Heart left ventricle (tissue), 16 donors: ENCODE measurements around the gene SHTN1. TPM values are rescaled to one million over a fixed set of nuclear protein-coding genes. Genes with fewer than 3 reads are reported as not detected.

Experiments
- ATAC-seq, 4 donors: fragments of 200-7000 bp; cut with Tn5 transposase; one replicate each; pipeline ENCODE4 v1.9.1; 2020 to 2022; ENCODE audit warnings: moderate library complexity in 4 of 4, mild to moderate bottlenecking in 3 of 4, moderate number of reproducible peaks in 1 of 4
- DNase-seq, 5 donors: peaks; one replicate each; pipeline ENCODE4 v3.0.0-alpha.2; 2020
- H3K27ac ChIP-seq, 12 donors: fragments of 200-600 bp; sonication (generic) in 4 of 12; one replicate each; pipeline versions ENCODE4 v1.5.0 to v1.8.0; 2016 to 2022; ENCODE audit warnings: mild to moderate bottlenecking in 2 of 12
- H3K27me3 ChIP-seq, 9 donors: fragments of 200-600 bp; sonication (generic) in 2 of 9; one replicate each; pipeline versions ENCODE4 v1.5.1 to v1.8.0; 2016 to 2022; ENCODE audit warnings: mild to moderate bottlenecking in 3 of 9
- H3K36me3 ChIP-seq, 9 donors: fragments of 200-600 bp; sonication (generic) in 2 of 9; one replicate each; pipeline versions ENCODE4 v1.5.0 to v1.8.0; 2018 to 2022; ENCODE audit warnings: mild to moderate bottlenecking in 2 of 9
- H3K4me1 ChIP-seq, 12 donors: fragments of 200-600 bp; sonication (generic) in 4 of 12; one replicate each; pipeline versions ENCODE4 v1.5.0 to v1.8.0; 2016 to 2022; ENCODE audit warnings: mild to moderate bottlenecking in 3 of 12
- H3K4me3 ChIP-seq, 12 donors: fragments of 200-600 bp; sonication (generic) in 4 of 12; one replicate each; pipeline versions ENCODE4 v1.5.0 to v1.8.0; 2017 to 2022; ENCODE audit warnings: mild to moderate bottlenecking in 9 of 12, moderate library complexity in 4 of 12
- H3K9me3 ChIP-seq, 12 donors: fragments of 200-600 bp; sonication (generic) in 4 of 12; one replicate each; pipeline versions ENCODE4 v1.5.0 to v1.8.0; 2016 to 2022; ENCODE audit warnings: mild to moderate bottlenecking in 1 of 12
- POLR2A ChIP-seq, 2 donors: fragments of 450-650 bp; IDR thresholded peaks; one replicate each; pipeline ENCODE4 v1.6.1; 2017; ENCODE audit warnings: antibody characterized with exemption in 2 of 2, mild to moderate bottlenecking in 2 of 2, moderate library complexity in 2 of 2
- WGBS, 4 donors: extraction: QIAGEN DNeasy Blood & Tissue Kit in 2 of 4; methylation state at CpG; one replicate each; pipeline versions ENCODE4 v1.1.5 to v1.1.7; 2013 to 2018; 5-methylcytosine and 5-hydroxymethylcytosine counted together
- intact Hi-C, 10 donors: fragments of 100-400 bp; cut with DNase I; formaldehyde crosslinking; loops; one replicate each; pipeline versions ENCODE4 v1.11.1 to v1.14.2; 2022
- polyA plus RNA-seq, 2 donors: library from polyadenylated mRNA; stranded (reverse); fragments of 200-250 nt; gene quantifications; one replicate each; pipeline ENCODE4 v1.2.3, GENCODE V29; 2013
- total RNA-seq, 9 donors: library from RNA; depleted of rRNA in 2 of 9; stranded (reverse); fragments of >200 nt in 2 of 9; fragmentation: NEBNext Ultra II Directional in 3 of 9; extraction: Animal tissue kit (Norgen Biotek cat#: 25700) in 3 of 9; gene quantifications; one replicate each; pipeline versions ENCODE4 v1.1.0 to v1.2.4, GENCODE V29; 2016 to 2023
- TF ChIP-seq, protein P1 (sequence below), 12 donors: fragments of 200-600 bp; sonication (generic) in 4 of 12; IDR thresholded peaks; one replicate each; pipeline versions ENCODE4 v1.5.0 to v1.8.0; 2018 to 2022; ENCODE audit warnings: antibody characterized with exemption in 12 of 12, mild to moderate bottlenecking in 5 of 12
- donor health status: ischemic (EF 13 %, LVEDD 7.1; RV severe dilation, severe dysfunction).
- donor health status: healthy with polysubstance abuse.
- donor health status: DM: no; HTN: yes; CAD: no.
- donor health status: DM: no; HTN: no; CAD: no.
- donor health status: ischemic (EF 25% LVEDD 6.9; RV normal size, moderate dysfunction).
- donor health status: ischemic (EF 25% LVEDD 5.7; RV mildly dilated, moderate dysfunction).
- donor health status: healthy.
- donor health status: DM: yes; HTN: yes; CAD: no.
- donor health status: ischemic (EF 35%, LVEDD 5.7; RV mildly dilated, moderate dysfunction).
- donor health status: nonischemic (EF 11% LVEDD 7.7; RV severe dilation, severe dysfunction).
- donor health status: DM: yes; HTN: yes; CAD: no.
- donor health status: PGD.
- donor health status: ischemic (EF 29% LVEDD 5.4; RV normal size, mild dysfunction).
- donor health status: nonischemic (EF 23%, LVEDD 6.1; RV moderate dilation, normal function).

The SHTN1 gene
- total and polyA plus RNA-seq, 11 donors = 1.2 to 16.5 (median 2.5) TPM

DNA sequence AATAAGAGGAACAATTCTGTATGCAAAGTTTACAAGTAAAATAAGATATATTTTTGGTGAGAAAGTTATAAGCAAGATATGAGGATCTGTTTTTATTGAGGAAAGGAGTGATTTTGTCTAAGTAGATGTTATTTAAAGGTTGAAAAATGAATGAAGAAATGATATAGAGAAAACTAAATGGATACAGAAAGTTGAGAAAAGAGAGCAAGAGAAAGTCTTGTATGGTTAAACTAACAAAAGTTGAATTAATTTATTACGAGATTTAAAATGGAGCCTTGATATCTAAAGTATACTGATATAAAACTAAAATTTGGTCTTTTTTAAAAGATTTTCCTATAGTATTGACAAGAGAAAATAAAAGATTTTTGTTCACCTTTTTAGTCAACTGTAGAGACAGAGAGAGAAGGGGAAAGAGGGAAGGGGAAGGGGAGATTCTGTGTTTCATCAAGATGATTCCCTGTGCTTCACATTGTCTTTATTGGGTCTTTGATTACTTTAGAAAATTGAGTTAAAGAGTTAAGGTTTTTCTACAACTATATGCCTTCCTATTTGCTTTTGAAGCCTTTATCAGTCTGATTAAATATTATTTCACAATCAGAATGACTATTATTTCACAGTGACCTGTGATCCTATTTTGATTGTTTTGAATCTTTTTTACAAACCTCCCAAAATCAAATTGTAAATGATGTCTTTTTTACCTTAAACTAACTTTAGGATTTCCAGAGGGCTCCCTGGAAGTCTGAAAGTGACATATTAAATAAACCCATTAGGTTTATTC is 10.7 kb downstream of the SHTN1 start:
- Histone ChIP-seq H3K9me3 (no peaks in the 10 kb centered on the region), H3K27ac (no peak overlapping the region), H3K4me1 (no peaks in the 10 kb centered on the region), H3K36me3 (no peaks in the 10 kb centered on the region), H3K27me3 (no peaks in the 10 kb centered on the region), H3K4me3 (no peak overlapping the region)
- TF ChIP-seq, protein P1, sequence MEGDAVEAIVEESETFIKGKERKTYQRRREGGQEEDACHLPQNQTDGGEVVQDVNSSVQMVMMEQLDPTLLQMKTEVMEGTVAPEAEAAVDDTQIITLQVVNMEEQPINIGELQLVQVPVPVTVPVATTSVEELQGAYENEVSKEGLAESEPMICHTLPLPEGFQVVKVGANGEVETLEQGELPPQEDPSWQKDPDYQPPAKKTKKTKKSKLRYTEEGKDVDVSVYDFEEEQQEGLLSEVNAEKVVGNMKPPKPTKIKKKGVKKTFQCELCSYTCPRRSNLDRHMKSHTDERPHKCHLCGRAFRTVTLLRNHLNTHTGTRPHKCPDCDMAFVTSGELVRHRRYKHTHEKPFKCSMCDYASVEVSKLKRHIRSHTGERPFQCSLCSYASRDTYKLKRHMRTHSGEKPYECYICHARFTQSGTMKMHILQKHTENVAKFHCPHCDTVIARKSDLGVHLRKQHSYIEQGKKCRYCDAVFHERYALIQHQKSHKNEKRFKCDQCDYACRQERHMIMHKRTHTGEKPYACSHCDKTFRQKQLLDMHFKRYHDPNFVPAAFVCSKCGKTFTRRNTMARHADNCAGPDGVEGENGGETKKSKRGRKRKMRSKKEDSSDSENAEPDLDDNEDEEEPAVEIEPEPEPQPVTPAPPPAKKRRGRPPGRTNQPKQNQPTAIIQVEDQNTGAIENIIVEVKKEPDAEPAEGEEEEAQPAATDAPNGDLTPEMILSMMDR (IDR thresholded peaks at IDR 0.05) = no peak
- no peak for TF ChIP-seq POLR2A (IDR thresholded peaks at IDR 0.05)
- ATAC-seq (no peak), DNase-seq (no peak)
- 86 to 94% (median 91%) methylated on average over 1 of the region's 1 CpG for whole genome bisulfite sequencing, 4 donors
- intact Hi-C loops = no loop called here

DNA sequence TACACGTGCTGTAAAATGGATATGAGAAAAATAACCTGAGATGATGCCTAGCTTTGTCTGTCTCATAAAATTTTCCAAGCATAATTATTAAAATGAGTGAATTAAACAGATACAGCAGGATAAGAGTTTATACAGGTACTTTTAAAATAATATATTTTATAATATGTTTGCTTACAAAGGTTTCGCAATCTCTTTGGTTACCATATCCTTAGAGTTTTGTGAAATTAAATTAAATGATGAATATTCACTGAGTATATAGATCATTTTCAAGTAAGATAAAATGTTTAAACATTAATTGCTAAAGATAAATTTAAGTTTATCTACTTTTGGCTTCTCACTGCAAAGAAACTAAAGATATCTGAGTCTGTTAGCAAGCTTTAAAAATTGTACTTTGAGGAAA is 11.4 kb downstream of the SHTN1 start:
- Histone ChIP-seq H3K27ac (no peak overlapping the region), H3K36me3 (no peaks in the 10 kb centered on the region), H3K4me3 (no peak overlapping the region), H3K27me3 (no peaks in the 10 kb centered on the region), H3K4me1 (no peaks in the 10 kb centered on the region), H3K9me3 (no peaks in the 10 kb centered on the region)
- WGBS, 4 donors = 90 to 98% (median 92%) methylated on average over 2 of the region's 2 CpGs
- DNase-seq = no peak
- no peak for ATAC-seq
- no peak for TF ChIP-seq POLR2A (IDR thresholded peaks at IDR 0.05)
- TF ChIP-seq, protein P1 (IDR thresholded peaks at IDR 0.05) = no peak
- intact Hi-C loops = no loop called here

DNA sequence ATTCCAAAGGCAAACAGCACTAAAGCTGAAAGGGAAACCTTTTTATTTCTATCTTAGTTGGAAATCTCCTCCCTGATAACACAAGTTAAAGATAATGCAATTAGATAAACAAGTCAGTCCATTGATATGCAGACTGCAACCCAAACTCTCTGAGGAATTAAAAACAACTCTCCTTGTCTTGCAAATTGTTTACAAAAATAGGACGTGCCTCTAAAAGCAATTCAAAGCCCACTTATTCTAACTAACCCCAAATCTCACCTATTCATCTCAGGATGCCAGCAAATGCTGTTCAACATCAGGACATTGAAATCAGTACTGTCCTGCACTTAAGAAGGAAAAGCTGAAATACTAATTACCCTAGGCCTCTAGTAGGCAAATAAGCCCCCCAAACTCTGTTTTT is 12.8 kb downstream of the SHTN1 start:
- no peaks in the 10 kb centered on the region for H3K9me3 ChIP-seq
- H3K27ac ChIP-seq = no peak overlapping the region
- H3K4me1 ChIP-seq = no peaks in the 10 kb centered on the region
- no peaks in the 10 kb centered on the region for H3K27me3 ChIP-seq
- H3K4me3 ChIP-seq = no peak overlapping the region
- 44 to 63% (median 52%) methylated on average over 1 of the region's 1 CpG for WGBS, 4 donors
- intact Hi-C loops = no loop called here
- TF ChIP-seq, protein P1 (IDR thresholded peaks at IDR 0.05) = no peak
- TF ChIP-seq POLR2A (IDR thresholded peaks at IDR 0.05) = no peak
- DNase-seq = no peak
- ATAC-seq = no peak
- no peaks in the 10 kb centered on the region for H3K36me3 ChIP-seq

DNA sequence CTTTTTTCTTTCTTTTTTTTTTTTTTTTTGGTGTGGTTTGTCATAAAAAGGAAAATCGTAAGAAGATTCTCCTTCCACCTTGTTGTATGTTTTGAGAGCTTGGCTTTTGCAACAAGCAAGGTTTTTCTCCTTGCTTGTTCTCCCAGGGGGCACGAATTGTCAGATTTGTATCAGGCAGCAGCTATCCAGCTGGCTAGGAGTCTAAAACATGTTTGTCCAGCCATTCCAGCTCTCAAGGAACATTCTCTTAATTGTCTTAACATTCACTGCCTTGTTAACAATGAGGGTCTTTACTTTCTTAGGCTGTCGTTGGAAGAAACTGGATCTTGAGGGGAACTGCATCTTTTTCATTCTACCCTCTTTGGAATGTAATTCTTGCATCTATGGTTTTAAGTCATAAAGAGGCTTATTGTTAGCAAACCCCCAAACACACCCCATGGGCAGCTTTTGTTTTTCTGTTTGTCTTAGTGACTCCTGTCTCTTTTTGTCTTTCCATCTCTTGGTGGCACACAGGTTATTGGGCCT is 14.6 kb downstream of the SHTN1 start:
- Histone ChIP-seq H3K27ac (no peak overlapping the region), H3K4me3 (no peak overlapping the region), H3K9me3 (no peaks in the 10 kb centered on the region), H3K36me3 (no peaks in the 10 kb centered on the region), H3K4me1 (no peaks in the 10 kb centered on the region), H3K27me3 (no peaks in the 10 kb centered on the region)
- ATAC-seq = no peak
- no peak for DNase-seq
- TF ChIP-seq, protein P1 (IDR thresholded peaks at IDR 0.05) = no peak
- TF ChIP-seq POLR2A (IDR thresholded peaks at IDR 0.05) = no peak
- WGBS, 4 donors = 66 to 74% (median 72%) methylated on average over 3 of the region's 3 CpGs
- intact Hi-C loops = no loop called here
